Muscle layer of duodenum (tissue), 2 donors: ENCODE measurements around the gene TDRD3.

Source experiments
- H3K27ac ChIP-seq: one replicate; pipeline ENCODE4 v1.7.0; 2013; ENCODE audit warnings: mild to moderate bottlenecking, low read length
- H3K27me3 ChIP-seq: one replicate; pipeline ENCODE4 v1.7.0; 2013; ENCODE audit warnings: low read depth, mild to moderate bottlenecking, control low read depth, low read length
- H3K36me3 ChIP-seq, 2 donors: one replicate each; pipeline ENCODE4 v1.7.0; 2013; ENCODE audit warnings: low read length in 2 of 2, control low read depth in 1 of 2, mild to moderate bottlenecking in 1 of 2; ENCODE audit not compliant: insufficient read depth in 2 of 2, control insufficient read depth in 1 of 2
- H3K4me1 ChIP-seq, 2 donors: one replicate each; pipeline ENCODE4 v1.7.0; 2013; ENCODE audit warnings: low read length in 2 of 2, mild to moderate bottlenecking in 2 of 2, control low read depth in 1 of 2, moderate library complexity in 1 of 2; ENCODE audit not compliant: insufficient read depth in 2 of 2, control insufficient read depth in 1 of 2
- H3K4me3 ChIP-seq, 2 donors: one replicate each; pipeline ENCODE4 v1.7.0; 2013; ENCODE audit warnings: low read length in 2 of 2, low read depth in 1 of 2, mild to moderate bottlenecking in 1 of 2
- H3K9me3 ChIP-seq, 2 donors: one replicate each; pipeline ENCODE4 v1.7.0; 2013; ENCODE audit warnings: low read length in 2 of 2, control low read depth in 1 of 2, mild to moderate bottlenecking in 1 of 2; ENCODE audit not compliant: control insufficient read depth in 1 of 2
- donor health status: healthy.

Gene TDRD3

DNA sequence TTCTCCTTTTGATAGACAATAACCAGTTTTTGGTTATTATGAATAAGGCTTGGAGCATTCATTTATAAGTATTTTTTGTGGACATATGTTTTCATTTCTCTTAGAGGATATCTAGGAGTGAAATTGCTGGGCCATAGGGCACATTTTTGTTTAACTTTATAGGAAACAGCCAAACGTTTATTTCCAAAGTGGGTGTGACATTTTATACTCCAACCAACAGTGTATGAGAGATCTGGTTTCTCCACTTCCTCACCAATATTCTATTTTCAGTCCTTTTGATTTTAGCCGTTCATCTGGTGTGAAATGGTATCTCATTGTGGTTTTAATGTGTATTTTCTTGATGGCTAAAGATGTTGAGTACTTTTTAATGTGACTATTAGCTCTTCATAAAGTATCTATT lies 21.9 kb downstream of the TDRD3 start:
- Histone ChIP-seq H3K36me3 (no peaks in the 10 kb centered on the region), H3K9me3 (no peaks in the 10 kb centered on the region), H3K4me1 (peaks cover 0 to 10% of the 10 kb centered on the region in 2 donors), H3K27ac (no peak overlapping the region), H3K27me3 (no peaks in the 10 kb centered on the region), H3K4me3 (no peak overlapping the region)

DNA sequence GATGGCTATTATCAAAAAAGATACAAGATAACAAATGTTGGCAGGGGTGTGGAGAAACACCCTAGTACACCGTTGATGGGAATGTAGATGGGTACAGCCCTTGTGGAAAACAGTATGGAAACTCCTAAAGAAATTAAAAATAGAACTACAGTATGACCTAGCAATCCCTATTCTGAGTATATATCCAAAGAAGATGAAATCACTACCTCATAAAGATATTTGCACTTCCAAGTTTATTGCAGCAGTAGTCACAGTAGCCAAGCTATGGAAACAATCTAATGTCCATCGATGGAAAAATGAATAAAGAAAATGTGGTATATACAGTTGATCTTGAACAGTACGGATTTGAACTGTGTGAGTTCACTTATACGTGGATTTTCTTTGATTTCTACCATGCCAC lies 28.3 kb downstream of the TDRD3 start:
- H3K27me3 ChIP-seq = no peaks in the 10 kb centered on the region
- H3K9me3 ChIP-seq = no peaks in the 10 kb centered on the region
- no peak overlapping the region for H3K27ac ChIP-seq
- H3K4me1 ChIP-seq = peaks cover 0 to 4% of the 10 kb centered on the region in 2 donors
- no peaks in the 10 kb centered on the region for H3K36me3 ChIP-seq
- H3K4me3 ChIP-seq = no peak overlapping the region

DNA sequence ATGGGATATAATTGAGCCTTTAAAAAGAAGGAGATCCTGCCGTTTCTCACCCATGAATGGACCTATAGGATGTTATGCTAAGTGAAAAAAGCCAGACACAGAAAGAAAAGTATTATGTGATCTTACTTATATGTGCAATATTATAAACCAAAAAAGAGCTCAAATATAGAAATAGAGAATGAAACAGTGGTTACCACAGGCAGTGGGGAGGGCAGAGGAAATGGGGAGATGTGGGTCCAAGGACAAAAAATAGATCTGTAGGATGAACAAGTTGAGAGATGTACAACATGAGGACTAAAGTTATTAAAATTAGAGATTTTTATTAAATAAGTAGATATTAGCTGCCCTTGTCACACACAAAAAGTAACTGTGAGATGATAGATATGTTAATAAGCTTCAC lies 29.1 kb downstream of the TDRD3 start:
- H3K27me3 ChIP-seq = no peaks in the 10 kb centered on the region
- H3K36me3 ChIP-seq = no peaks in the 10 kb centered on the region
- no peak overlapping the region for H3K4me3 ChIP-seq

GRCh38 chr13:60427285-60427684 lies 30.3 kb downstream of the TDRD3 start:
- Histone ChIP-seq H3K27ac (no peak overlapping the region), H3K9me3 (no peaks in the 10 kb centered on the region), H3K27me3 (no peaks in the 10 kb centered on the region), H3K36me3 (no peaks in the 10 kb centered on the region), H3K4me1 (peaks cover 0 to 4% of the 10 kb centered on the region in 2 donors), H3K4me3 (no peak overlapping the region)

More for the DNA sequence above, 29.1 kb downstream of the TDRD3 start:
- H3K27ac ChIP-seq = no peak overlapping the region
- peaks cover 0 to 4% of the 10 kb centered on the region in 2 donors for H3K4me1 ChIP-seq
- no peaks in the 10 kb centered on the region for H3K9me3 ChIP-seq

GRCh38 chr13:60431108-60431700 lies 34.2 kb downstream of the TDRD3 start:
- H3K4me1 ChIP-seq = no peaks in the 10 kb centered on the region
- no peaks in the 10 kb centered on the region for H3K27me3 ChIP-seq
- H3K4me3 ChIP-seq = no peak overlapping the region
- H3K9me3 ChIP-seq = no peaks in the 10 kb centered on the region
- no peaks in the 10 kb centered on the region for H3K36me3 ChIP-seq
- H3K27ac ChIP-seq = no peak overlapping the region

DNA sequence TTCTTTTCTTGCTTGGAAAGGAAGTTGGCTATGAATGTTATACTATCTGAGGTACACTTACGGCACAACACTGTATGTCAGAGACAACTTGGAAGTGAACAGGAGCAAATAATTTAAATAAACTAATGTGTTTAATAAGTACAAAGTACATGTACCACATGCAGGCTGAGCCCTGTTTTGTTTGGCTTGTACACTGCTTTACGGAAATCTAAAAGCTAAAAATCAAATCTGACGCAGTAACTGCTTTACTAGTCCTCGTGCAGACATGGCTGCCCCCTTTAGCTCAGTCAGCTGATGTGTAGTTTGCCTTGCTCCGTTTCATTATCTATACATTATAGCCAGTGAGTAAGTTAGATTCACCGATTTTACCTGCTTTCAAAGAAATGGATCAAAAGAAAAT lies 36.5 kb downstream of the TDRD3 start:
- Histone ChIP-seq H3K27ac (no peak overlapping the region), H3K4me1 (no peaks in the 10 kb centered on the region), H3K9me3 (no peaks in the 10 kb centered on the region), H3K36me3 (no peaks in the 10 kb centered on the region), H3K4me3 (peak overlapping the region in 1 of 2 donors; percentile 5), H3K27me3 (no peaks in the 10 kb centered on the region)

DNA sequence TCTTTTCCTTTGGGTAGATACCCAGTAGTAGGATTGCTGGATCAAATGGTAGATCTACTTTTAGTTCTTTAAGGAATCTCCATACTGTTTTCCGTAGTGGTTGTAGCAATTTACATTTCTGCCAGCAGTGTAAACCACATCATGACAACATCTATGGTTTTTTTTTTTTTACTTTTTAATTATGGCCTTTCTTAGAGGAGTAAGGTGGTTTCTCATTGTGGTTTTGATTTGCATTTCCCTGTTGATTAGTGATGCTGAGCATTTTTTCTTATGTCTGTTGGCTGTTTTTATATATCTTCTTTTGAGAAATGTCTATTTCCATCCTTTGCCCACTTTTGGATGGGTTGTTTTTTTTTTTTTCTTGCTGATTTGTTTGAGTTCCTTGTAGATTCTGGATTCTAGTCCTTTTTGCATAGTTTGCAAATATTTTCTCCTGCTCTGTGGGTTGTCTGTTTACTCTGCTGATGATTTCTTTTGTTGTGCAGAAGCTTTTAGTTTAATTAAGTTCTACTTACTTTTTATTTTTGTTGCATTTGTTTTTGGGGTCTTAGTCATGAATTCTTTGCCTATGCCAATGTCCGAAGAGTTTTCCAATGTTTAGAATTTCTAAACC lies 38.8 kb downstream of the TDRD3 start:
- Histone ChIP-seq H3K27me3 (no peaks in the 10 kb centered on the region), H3K27ac (no peak overlapping the region), H3K36me3 (no peaks in the 10 kb centered on the region), H3K4me1 (peaks cover 0 to 6% of the 10 kb centered on the region in 2 donors), H3K4me3 (no peak overlapping the region), H3K9me3 (no peaks in the 10 kb centered on the region)

GRCh38 chr13:60439201-60439600 lies 42.2 kb downstream of the TDRD3 start:
- Histone ChIP-seq H3K4me3 (no peak overlapping the region), H3K9me3 (no peaks in the 10 kb centered on the region), H3K36me3 (no peaks in the 10 kb centered on the region), H3K27ac (no peak overlapping the region), H3K4me1 (peaks cover 0 to 6% of the 10 kb centered on the region in 2 donors), H3K27me3 (no peaks in the 10 kb centered on the region)

DNA sequence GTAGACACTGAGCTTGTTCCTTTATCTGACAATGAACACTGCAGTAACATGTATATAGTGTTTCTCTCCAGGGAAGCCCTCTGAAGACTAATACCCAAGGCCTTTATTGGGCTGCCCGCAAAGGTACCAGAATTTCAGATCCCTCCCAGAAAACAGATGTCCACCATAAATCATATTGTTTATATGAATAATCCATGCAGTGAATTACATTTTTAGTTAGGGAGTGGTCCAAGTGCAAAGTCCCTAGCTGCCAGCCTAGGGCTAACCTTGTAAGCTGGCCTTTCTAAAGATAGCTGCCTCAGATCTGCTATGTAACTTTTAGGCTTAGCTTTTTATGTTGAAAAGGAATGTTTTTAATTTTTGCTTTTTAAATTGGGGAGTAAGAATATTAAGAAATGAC lies 44.7 kb downstream of the TDRD3 start:
- Histone ChIP-seq H3K9me3 (no peaks in the 10 kb centered on the region), H3K4me3 (no peak overlapping the region), H3K36me3 (no peaks in the 10 kb centered on the region), H3K4me1 (peaks cover 0 to 11% of the 10 kb centered on the region in 2 donors), H3K27ac (no peak overlapping the region), H3K27me3 (no peaks in the 10 kb centered on the region)

DNA sequence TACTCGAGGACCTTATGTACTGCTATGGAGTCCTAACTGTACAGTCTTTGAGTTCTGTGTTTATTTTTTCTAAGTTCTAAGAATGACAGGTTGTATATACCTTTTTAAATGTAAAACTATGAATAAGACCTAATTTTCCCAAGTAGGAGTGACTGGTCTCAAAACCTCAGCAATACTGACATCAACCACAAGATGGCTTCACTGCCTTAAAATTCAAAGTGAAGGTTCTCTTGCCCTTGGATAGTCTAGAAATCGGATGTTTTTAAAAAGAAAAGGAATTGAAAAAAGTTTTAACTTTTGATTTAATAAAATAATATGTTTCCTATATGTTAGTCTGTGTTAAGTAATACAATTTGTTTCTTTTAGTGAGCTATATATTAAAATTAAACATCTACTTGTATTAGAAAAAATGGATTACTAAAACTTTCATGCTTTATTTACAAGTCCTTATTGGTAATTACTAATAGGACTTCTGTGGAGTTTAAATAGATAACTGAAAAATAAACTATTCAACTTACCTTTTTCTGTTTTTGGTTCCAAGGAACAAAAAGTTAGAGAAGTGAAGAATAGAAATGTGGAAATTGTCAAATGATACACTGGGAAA lies 52.0 kb downstream of the TDRD3 start:
- Histone ChIP-seq H3K27ac (no peak overlapping the region), H3K9me3 (no peaks in the 10 kb centered on the region), H3K4me3 (no peak overlapping the region), H3K27me3 (no peaks in the 10 kb centered on the region), H3K36me3 (no peaks in the 10 kb centered on the region), H3K4me1 (peaks cover 0 to 5% of the 10 kb centered on the region in 2 donors)

GRCh38 chr13:60453490-60453889 lies 56.5 kb downstream of the TDRD3 start:
- Histone ChIP-seq H3K27ac (no peak overlapping the region), H3K27me3 (no peaks in the 10 kb centered on the region), H3K36me3 (no peaks in the 10 kb centered on the region), H3K4me3 (no peak overlapping the region), H3K4me1 (no peaks in the 10 kb centered on the region), H3K9me3 (no peaks in the 10 kb centered on the region)
